GM18870 (cell line): ENCODE results near the gene ANKS4B.
"Not testable (repeated sequence)": the region's sequence is repeated elsewhere in the genome, so short reads cannot be mapped to it uniquely, and the experiment has no call there.

Experiments used
- ATAC-seq: cut with Tn5 transposase; IDR thresholded peaks from one replicate; pipeline ENCODE4 v1.9.1; 2021; ENCODE audit warnings: moderate library complexity; ENCODE audit not compliant: unreplicated experiment

The ANKS4B gene

DNA sequence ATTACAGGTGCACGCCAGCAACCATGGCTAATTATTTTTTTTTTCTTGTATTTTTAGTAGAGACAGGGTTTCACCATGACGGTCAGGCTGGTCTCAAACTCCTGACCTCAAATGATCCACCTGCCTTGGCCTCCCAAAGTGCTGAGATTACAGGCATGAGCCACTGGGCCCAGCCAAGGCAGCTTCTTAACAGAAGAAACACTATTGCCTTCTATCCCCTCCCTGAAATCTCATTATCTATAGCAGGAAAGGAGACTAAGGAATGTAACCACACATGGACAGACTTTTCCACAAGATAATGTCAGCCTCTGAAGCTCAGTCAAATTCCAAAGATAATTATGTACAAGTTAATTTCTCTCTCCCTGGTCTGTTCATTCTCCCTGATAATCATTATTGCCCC lies 16.4 kb upstream of the ANKS4B start:
- ATAC-seq: no peak

DNA sequence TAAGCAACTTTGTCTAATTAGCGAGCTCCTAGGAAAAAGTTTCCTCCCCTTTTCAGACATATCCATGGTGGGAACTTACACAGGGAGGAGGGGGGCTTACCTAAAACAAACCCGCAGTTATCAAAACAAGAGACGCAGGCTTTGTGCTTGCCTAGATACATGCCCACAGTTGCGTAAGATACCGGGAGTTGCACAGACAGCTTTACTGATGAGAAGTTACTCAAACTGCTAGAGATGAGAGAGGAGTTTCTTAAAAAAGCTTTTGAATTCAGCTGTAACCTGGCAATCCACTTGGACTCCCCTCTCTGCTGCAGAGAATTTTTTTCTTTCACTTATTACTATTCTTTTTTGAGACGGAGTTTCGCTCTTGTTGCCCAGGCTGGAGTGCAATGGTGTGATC lies 15.3 kb upstream of the ANKS4B start:
- ATAC-seq: no peak

DNA sequence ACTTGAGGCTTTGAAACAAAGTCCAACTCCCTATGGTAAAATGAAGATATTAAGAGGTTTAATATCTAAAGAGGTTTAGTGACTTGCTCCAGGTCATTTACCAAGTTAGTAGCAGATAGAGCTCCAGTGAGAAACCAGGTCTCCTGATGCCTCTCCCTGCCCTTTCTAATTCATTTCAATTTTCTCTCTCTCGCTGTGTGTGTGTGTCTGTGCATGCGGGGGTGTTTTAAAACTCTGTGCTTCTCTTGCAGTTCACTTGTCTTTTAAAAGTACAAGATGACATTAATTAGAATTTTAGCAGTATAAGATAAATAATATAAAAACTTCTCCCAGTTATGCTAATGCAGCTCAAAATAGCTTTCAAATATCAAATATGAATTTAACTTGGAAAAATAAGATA lies 13.9 kb upstream of the ANKS4B start:
- ATAC-seq: no peak

DNA sequence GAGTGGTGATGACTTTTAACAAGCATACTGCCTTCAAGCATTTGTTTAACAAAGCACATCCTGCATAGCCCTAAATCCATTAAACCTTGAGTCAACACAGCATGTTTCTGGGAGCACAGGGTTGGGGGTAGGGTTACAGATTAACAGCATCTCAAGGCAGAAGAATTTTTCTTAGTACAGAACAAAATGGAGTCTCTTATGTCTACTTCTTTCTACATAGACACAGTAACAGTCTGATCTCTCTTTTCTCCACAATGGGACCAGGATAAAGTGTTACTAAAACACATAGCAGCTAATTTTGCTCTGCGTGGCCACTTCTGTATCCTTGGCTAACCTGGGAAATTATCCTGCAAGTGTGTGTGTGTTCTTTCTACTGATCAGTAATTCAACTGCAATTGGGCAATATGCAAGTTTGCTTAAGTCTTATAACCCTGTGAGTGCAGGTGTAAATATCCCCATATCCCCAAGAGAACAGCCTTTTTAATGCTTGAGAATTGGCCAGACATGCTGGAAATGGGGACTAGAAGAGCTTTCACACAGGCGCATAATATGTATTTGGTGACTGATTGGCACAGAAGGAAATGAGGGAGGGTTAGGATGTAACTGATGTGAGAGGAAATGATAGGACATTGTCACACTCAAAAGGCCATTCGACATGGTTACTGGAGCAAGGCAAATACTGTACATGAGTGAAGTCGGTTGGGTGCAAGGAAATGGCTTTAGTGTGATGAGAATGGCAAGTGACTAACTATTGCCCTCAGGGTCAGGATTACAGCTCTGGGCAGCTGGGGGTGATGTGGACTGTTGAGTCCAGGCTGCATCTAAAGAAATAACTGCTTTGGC lies 10.8 kb upstream of the ANKS4B start:
- ATAC-seq: no peak

DNA sequence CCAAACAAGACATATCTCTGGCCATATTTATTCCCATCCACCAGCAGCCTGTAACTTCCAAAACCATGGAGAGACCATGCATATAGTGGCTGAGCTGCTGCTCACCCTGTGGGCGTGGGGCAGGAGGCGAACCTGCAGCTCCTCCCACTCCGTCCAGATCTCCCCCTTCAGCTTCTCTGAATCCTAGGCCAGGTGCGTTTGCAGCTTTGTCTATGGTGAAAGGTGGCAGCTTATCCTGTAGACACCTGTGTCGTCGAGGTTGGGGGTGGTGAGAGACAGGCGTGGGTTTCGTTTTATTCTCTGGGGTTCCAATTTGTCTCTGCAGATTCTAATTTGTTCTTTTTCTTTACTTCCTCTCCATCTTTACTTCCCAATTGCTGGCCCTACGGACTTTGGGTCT lies 9.7 kb upstream of the ANKS4B start:
- no peak for ATAC-seq

DNA sequence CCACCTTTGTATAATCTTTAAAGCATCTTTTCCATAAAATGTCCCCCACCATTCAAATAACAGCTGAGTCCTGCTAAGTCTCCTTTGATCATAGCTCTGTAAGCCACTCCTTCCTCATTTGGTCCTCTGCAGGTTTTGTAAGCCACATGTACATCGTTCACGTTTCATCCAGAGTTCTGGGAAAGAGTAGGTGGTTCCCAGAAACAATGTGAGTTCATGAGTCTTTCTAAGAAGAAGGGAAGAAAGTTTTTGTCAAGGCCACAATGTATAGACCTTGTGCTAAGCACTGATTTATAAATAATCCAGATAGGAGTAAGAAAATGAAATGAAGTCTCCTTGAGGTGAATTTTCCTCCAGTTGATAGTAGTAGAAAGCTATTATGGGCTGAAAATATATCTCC lies 8.7 kb upstream of the ANKS4B start:
- no peak for ATAC-seq

DNA sequence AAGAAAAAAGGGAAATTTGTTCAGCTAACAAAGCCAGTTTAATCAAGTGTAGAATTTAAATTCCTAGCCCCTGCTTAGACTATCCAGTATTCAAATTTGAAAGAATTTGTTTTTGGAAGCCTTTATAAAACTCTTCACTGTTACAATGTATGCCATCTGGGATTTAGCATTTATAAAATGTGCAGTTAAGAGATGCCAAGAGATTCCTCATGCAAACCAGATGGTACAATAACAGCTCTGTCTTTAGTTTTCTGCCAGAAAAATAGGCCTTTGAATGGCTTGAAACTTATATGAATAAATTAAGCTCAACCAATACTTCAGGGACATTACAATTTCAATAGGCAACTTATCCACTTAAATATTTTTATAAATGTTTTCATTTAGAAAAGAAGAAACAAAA lies 6.8 kb upstream of the ANKS4B start:
- ATAC-seq: no peak

DNA sequence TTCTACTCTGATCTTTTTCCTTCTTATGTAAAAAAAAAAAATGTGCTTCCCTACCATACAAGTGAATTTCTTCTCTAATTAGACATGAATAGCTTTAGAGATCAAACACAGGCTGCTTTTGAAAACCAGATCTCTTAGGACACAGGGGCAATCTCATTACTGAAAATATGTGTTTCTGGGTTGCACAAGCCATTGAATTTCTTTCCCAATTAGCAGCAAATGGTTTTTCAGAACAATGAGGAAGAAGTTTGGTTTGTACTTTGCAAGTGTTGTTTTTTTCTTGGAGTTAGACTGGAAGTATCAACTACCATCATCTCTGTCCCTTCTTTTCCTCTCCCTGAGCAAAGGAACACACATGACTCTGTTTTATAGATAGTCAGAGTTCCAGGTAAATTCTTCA lies 5.6 kb upstream of the ANKS4B start:
- ATAC-seq: no peak

DNA sequence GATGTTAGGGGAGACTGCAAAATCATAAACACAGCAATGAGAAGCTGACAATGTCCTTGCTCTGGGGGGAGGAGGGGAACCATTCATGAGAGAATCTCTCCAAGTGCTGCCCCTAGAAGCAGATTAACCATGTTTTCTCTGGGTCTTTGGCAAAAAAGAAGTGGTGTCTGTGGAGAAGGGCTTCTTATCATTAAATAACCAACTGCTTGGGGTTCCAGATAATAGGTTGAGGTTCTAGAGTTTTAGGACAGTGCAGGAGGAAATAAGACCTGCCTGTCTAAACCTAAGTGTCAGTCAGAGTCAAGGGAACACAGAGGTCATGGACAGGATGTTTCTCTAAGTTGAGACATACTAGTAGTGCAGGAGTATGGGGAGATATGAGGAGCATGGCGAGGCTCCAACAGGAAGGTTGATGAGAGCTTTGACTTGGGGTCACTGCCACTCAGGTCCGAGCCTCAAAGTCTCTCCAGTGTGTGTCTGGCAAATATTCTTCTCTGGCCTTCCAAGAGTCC lies 5.1 kb upstream of the ANKS4B start:
- ATAC-seq: no peak

DNA sequence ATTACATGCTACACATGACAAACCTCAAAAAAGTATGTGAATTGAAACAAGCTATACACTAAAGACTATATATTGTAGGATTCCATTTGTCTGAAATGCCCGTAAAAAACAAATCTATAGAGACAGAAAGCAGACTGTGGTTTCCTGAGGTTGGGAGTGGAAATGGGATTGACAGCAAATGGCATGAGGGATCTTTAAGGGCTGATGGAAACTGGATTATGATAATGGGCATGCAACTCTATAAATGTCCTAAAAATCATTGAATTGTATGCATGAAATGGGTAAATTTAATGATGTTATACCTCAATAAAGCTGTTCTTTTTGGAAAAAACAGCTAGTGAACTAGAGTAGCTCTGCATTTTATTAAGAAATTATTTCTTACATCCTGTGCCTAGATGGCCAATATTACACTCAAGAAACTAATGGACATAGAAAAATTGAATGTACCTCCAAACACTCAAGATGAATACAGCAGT lies 416 bp upstream of the ANKS4B start:
- ATAC-seq: no peak

DNA sequence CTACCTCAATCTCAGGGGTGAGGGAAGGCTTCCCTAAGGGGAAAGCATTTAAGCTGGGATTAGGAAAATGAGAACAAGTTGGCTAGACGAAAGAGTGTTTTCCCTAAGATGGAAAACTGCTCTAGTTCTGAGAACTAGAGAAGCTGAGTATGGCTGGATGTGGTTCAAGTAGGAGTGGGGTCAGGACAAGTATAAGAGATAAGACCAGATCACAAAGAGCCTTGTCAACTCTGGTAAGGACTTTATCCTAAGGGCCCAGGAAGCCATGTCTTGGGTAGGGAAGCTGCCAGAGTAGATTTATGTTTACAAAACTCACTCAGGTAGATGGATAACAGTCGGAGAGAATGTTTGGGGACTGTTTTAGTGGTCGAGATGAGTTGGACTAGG lies 1.7 kb downstream of the ANKS4B start:
- no peak for ATAC-seq

DNA sequence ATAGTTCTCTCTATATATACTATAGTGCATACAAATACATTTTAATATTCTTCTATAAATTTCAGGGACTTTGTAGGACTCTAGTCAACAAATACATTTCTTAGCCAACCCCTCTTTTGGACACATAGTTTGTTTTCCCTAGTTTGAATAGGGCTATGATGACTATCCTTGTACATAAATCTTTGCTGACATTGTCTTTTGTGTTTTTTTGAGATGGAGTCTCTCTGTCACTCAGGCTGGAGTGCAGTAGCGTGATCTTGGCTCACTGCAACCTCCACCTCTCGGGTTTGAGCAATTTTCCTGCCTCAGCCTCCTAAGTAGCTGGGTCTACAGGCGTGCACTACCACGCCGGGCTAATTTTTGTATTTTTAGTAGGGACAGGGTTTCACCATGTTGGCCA lies 3.3 kb downstream of the ANKS4B start:
- ATAC-seq: no peak

DNA sequence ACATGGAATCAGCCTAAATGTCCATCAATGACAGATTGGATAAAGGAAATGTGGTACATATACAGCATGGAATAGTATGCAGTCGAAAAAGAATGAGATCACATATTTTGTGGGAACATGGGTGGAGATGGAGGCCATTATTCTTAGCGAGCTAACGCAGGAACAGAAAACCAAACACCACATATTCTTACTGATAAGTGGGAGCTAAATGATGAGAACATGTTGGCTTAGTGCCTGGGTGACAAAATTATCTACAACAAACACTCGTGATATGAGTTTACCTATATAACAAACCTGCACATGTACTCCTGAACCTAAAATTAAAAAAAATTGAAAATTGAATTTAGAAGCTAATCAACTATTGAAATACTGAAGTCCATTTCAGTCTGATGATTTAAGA lies 6.1 kb downstream of the ANKS4B start:
- no peak for ATAC-seq

DNA sequence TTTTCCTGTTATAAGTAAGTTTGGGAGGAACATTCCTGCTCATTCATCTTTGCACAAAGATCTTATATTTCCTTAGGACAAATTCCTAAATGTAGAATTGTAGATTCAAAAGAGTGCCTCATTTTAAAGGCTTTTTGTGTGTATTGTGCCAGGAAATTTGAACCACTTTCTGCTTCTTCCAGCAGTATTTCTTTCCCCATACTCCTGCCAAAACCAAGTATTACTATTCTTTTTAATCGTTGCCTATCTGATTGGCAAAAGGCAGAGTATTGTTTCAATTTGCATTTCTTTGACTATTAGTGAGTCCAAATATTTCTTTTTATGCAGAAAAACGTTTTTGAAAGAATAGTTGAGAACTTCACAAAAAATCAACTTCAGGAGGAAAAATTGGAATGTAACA lies 9.3 kb downstream of the ANKS4B start:
- no peak for ATAC-seq

DNA sequence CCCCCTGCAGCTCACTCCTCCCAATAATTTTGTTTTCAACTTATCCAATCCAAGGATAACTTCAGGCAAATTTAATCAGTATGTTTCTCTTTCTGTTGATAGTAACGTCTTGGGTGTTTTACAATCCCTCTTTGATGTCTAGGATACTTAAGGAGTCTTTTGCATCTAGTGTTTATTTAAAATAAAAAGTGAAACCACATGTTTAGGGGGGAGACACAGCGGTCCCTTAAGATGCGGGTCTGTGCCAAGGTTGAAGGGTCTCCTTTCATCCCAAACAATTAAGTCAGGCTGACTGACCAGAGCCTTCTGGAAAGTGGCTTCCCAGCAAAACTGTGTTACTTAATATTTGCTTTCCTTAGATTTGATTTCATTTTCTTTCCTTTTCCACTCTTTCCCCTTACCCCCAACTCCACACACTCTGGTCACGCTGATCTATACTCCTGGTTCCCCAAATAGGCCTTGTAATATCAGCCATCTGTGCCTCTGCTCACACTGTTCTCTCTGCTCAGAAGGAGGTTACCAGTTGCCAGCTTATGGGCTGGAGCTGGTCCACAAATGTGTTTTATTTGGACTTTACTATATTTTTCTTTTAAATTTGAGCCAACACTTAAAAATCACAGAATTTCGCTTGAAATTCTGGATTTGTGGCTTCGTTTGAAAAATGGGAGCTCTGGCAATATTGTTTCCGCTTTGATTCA lies 11.2 kb downstream of the ANKS4B start:
- ATAC-seq: no peak

DNA sequence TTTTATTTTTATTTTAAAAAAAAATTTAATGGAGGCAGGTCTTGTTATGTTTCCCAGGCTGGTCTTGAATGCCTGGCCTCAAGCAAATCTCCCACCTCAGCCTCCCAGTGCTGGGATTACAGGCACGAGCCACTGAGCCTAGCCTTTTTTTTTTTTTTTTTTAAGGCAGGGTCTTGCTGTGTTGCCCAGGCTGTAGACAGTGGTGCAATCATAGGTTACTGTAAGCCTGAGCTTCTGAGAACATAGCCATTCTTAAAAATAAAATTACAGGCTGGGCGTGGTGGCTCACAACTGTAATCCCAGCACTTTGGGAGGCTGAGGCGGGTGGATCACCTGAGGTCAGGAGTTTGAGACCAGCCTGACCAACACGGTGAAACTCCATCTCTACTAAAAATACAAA lies 14.7 kb downstream of the ANKS4B start:
- ATAC-seq: not testable (repeated sequence)

DNA sequence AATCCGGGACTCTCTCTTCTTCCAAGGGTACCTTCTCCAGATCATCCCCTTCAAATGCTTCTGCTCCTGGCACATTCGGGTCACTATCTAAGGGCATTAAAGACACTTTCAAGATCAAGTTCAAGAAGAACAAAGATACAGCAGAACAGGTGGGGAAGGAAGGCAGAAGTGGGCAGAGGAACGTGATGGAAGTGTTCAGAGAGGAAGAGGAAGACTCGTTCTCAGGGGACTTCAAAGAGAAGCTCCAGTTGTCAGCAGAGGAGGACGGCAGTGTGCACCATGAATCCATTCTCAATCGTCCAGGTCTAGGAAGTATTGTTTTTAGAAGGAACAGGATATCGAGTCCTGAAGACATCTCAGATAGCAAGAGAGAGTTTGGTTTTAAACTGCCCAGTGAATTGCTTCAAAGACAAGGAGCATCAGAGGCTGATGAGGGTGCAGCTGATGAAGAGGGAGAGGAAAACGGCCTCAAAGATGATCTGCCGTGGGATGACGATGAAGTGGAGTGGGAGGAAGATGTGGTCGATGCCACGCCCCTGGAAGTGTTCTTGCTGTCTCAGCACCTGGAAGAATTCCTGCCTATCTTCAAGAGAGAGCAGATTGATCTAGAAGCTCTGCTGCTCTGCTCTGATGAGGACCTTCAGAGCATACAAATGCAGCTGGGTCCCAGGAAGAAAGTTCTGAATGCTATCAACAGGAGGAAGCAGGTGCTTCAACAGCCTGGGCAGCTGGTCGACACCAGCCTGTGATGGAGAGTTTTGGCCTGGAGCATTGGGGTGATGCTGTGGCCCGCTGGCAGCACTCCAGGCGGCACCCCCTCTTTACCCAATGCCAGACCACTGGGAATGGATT lies 16.8 kb downstream of the ANKS4B start:
- ATAC-seq: no peak

DNA sequence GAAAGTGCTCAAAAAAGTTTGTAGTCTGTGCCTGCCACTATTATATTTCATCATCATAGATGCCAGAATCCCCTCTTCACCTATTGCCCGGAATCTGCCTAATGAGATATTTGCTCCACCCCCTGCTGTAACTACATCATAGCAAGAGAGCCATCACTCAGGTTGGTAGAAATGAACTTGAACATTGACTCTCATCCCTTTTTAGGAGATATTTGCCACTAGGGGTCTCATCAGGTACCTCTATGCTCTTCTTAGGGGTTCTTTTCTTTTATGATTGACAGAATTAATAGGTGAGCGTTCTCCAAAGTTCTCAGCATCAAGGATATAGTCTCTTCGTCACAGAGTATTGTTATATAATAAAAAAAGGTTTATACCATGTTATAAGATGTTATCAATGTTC lies 20.0 kb downstream of the ANKS4B start:
- ATAC-seq: no peak

DNA sequence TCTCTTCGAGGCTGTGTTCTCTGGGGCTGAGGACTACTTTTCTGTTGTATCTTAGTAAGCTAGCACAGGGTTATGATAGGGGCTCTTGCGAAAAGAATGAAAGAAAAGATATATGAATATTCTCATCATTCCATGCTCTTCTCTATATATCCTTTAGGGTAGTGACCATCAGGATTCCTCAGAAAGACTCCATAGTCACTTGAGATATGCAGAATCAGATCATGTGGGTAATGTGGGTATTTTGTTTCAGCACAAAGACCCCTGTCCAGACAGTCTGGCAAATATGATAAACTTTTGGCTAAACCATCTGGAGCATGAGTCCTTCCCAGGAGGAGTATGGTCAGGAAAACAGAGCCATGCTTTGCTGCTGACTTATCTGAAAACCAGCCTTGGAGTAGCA lies 23.1 kb downstream of the ANKS4B start:
- no peak for ATAC-seq

DNA sequence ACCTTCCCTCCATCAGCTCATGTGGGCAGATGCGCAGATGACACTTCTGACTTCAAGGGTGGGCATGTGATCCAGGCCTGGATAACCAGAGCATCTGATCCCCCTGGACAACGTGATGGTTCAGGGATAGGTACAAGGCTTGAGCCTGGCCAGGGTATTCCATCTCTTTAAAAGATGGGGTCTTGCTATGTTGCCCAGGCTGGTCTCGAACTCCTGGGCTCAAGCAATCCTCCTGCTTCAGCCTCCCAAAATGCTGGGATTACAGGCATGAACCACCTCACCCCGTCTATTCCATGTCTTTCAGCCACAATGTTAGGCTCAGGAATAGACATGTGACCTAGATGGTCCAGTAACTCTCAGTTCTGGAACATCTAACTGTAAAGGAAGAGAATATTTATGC lies 23.8 kb downstream of the ANKS4B start:
- ATAC-seq: no peak
